GM23338 (cell line): ENCODE measurements around the gene MRPS6. TPM values are rescaled to one million over a fixed set of nuclear protein-coding genes. Genes with fewer than 3 reads are reported as not detected.

Experiments used
- ATAC-seq: fragments of 200-7000 bp; cut with Tn5 transposase; 3 replicates; pipeline ENCODE4 v1.9.1; 2020
- DNase-seq: peaks from one replicate; pipeline ENCODE4 v3.0.0-alpha.2; 2015; ENCODE audit warnings: low spot score
- H2AFZ ChIP-seq: fragments of 200-600 bp; sonication (generic); 2 replicates; pipeline ENCODE4 v1.8.0; 2016; ENCODE audit warnings: antibody characterized with exemption, mild to moderate bottlenecking, moderate library complexity
- H3F3A ChIP-seq: fragments of 200-600 bp; sonication (generic); replicated peaks from 2 replicates; pipeline ENCODE4 v1.8.0; 2017; ENCODE audit warnings: antibody characterized with exemption, mixed run types, low read depth
- H3K27ac ChIP-seq: fragments of 200-600 bp; sonication (generic); 2 replicates; pipeline ENCODE4 v1.6.1; 2016; ENCODE audit warnings: low read depth
- H3K27me3 ChIP-seq: fragments of 200-600 bp; sonication (generic); 2 replicates; pipeline ENCODE4 v1.8.0; 2016; ENCODE audit warnings: mild to moderate bottlenecking, mixed run types, moderate library complexity; ENCODE audit not compliant: insufficient read depth
- H3K36me3 ChIP-seq: fragments of 200-600 bp; sonication (generic); 2 replicates; pipeline ENCODE4 v1.8.0; 2016; ENCODE audit warnings: mild to moderate bottlenecking; ENCODE audit not compliant: insufficient read depth
- H3K4me1 ChIP-seq: fragments of 200-600 bp; sonication (generic); 2 replicates; pipeline ENCODE4 v1.8.0; 2016; ENCODE audit warnings: mild to moderate bottlenecking, moderate library complexity; ENCODE audit not compliant: insufficient read depth
- H3K4me2 ChIP-seq: fragments of 200-600 bp; sonication (generic); 2 replicates; pipeline ENCODE4 v1.7.1; 2017; ENCODE audit warnings: mixed run types
- H3K4me3 ChIP-seq: fragments of 200-600 bp; sonication (generic); 2 replicates; pipeline ENCODE4 v1.6.1; 2016; ENCODE audit warnings: mixed run types
- H3K79me2 ChIP-seq: fragments of 200-600 bp; sonication (generic); replicated peaks from 2 replicates; pipeline ENCODE4 v1.8.0; 2017; ENCODE audit warnings: mild to moderate bottlenecking; ENCODE audit not compliant: insufficient read depth
- H3K9me2 ChIP-seq: fragments of 200-600 bp; sonication (generic); 2 replicates; pipeline ENCODE4 v1.8.0; 2017; ENCODE audit not compliant: insufficient read depth
- H4K20me1 ChIP-seq: fragments of 200-600 bp; sonication (generic); replicated peaks from 2 replicates; pipeline ENCODE4 v1.8.0; 2017; ENCODE audit warnings: mild to moderate bottlenecking; ENCODE audit not compliant: insufficient read depth
- H3K27ac Mint-ChIP-seq: 2 replicates; pipeline ENCODE4 v1.8.0; 2020; ENCODE audit warnings: inconsistent platforms, mild to moderate bottlenecking, moderate library complexity, mixed read lengths
- H3K27me3 Mint-ChIP-seq: 3 replicates; pipeline ENCODE4 v1.8.0; 2022; ENCODE audit warnings: low read depth, mild to moderate bottlenecking, moderate library complexity, mixed read lengths, inconsistent platforms; ENCODE audit not compliant: insufficient read depth, poor library complexity
- H3K36me3 Mint-ChIP-seq: 3 replicates; pipeline ENCODE4 v1.8.0; 2021; ENCODE audit warnings: low read depth, mild to moderate bottlenecking, inconsistent platforms, moderate library complexity, mixed read lengths
- H3K4me1 Mint-ChIP-seq: 3 replicates; pipeline ENCODE4 v1.8.0; 2020; ENCODE audit warnings: mild to moderate bottlenecking, inconsistent platforms, mixed read lengths
- H3K4me3 Mint-ChIP-seq: 3 replicates; pipeline ENCODE4 v1.8.0; 2021; ENCODE audit warnings: moderate library complexity, mild to moderate bottlenecking, inconsistent platforms, mixed read lengths
- H3K9me3 Mint-ChIP-seq: 3 replicates; pipeline ENCODE4 v1.8.0; 2020; ENCODE audit warnings: moderate library complexity, mild to moderate bottlenecking, inconsistent platforms, mixed read lengths
- EZH2phosphoT487 ChIP-seq: fragments of 200-600 bp; sonication (generic); IDR thresholded peaks from one replicate; pipeline ENCODE4 v1.8.1; 2018; ENCODE audit warnings: antibody characterized with exemption; ENCODE audit not compliant: unreplicated experiment
- NANOG ChIP-seq: IDR thresholded peaks from 2 replicates; pipeline ENCODE4 v1.6.1; 2016; ENCODE audit warnings: antibody characterized with exemption, borderline replicate concordance
- STAT1 ChIP-seq: IDR thresholded peaks from one replicate; pipeline ENCODE4 v1.6.1; 2016; ENCODE audit warnings: antibody characterized with exemption; ENCODE audit not compliant: unreplicated experiment
- ZNF114 ChIP-seq: fragments of 250-450 bp; sonication (Bioruptor Pico); IDR thresholded peaks from 2 replicates; pipeline ENCODE4 v1.5.0; 2020; ENCODE audit warnings: mild to moderate bottlenecking, moderate library complexity
- ZNF331 ChIP-seq: fragments of 250-450 bp; sonication (Bioruptor Pico); IDR thresholded peaks from 2 replicates; pipeline ENCODE4 v1.5.0; 2020; ENCODE audit warnings: low read depth, mild to moderate bottlenecking, moderate library complexity
- polyA plus RNA-seq: library from polyadenylated mRNA; unstranded; fragments of >200 nt; fragmentation: Nextera tagmentation; extraction: Ambion mirVana; gene quantifications from 2 replicates; pipeline ENCODE4 v1.2.1, GENCODE V29; 2016
- total RNA-seq: library from RNA; depleted of rRNA; stranded (reverse); fragments of >200 nt; shearing (Covaris generic); gene quantifications from 2 replicates; pipeline ENCODE4 v1.2.3, GENCODE V29; 2014
- TF ChIP-seq, protein P1 (sequence below): IDR thresholded peaks from 2 replicates; pipeline ENCODE4 v1.6.1; 2016; ENCODE audit warnings: antibody characterized with exemption
- TF ChIP-seq, protein P2 (sequence below), 2 experiments: fragments of 200-600 bp in 1 of 2; sonication (generic) in 1 of 2; conservative IDR thresholded peaks; 2 replicates each; pipeline versions ENCODE4 v1.5.1 to v1.6.1; 2016 to 2017; ENCODE audit warnings: antibody characterized with exemption in 2 of 2, low read depth in 2 of 2, mild to moderate bottlenecking in 2 of 2, moderate library complexity in 1 of 2
- TF ChIP-seq, protein P3 (sequence below): IDR thresholded peaks from one replicate; pipeline ENCODE4 v1.6.1; 2018; ENCODE audit warnings: antibody characterized with exemption; ENCODE audit not compliant: unreplicated experiment

The MRPS6 gene
- total and polyA plus RNA-seq, 2 experiments from 2014 or later, result 80.5 to 242 TPM

GRCh38 chr21:34078915-34079314, 5.5 kb downstream of the MRPS6 start:
- peaks cover 98% of the 10 kb centered on the region for H3K79me2 ChIP-seq
- no peak for DNase-seq
- TF ChIP-seq NANOG (no peak), ZNF114 (CRISPR knock-in tag) (no peak), STAT1 (no peak), ZNF331 (CRISPR knock-in tag) (no peak)
- TF ChIP-seq, protein P1, sequence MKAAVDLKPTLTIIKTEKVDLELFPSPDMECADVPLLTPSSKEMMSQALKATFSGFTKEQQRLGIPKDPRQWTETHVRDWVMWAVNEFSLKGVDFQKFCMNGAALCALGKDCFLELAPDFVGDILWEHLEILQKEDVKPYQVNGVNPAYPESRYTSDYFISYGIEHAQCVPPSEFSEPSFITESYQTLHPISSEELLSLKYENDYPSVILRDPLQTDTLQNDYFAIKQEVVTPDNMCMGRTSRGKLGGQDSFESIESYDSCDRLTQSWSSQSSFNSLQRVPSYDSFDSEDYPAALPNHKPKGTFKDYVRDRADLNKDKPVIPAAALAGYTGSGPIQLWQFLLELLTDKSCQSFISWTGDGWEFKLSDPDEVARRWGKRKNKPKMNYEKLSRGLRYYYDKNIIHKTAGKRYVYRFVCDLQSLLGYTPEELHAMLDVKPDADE, result no peak
- TF ChIP-seq, protein P2, sequence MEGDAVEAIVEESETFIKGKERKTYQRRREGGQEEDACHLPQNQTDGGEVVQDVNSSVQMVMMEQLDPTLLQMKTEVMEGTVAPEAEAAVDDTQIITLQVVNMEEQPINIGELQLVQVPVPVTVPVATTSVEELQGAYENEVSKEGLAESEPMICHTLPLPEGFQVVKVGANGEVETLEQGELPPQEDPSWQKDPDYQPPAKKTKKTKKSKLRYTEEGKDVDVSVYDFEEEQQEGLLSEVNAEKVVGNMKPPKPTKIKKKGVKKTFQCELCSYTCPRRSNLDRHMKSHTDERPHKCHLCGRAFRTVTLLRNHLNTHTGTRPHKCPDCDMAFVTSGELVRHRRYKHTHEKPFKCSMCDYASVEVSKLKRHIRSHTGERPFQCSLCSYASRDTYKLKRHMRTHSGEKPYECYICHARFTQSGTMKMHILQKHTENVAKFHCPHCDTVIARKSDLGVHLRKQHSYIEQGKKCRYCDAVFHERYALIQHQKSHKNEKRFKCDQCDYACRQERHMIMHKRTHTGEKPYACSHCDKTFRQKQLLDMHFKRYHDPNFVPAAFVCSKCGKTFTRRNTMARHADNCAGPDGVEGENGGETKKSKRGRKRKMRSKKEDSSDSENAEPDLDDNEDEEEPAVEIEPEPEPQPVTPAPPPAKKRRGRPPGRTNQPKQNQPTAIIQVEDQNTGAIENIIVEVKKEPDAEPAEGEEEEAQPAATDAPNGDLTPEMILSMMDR (conservative IDR thresholded peaks at IDR 0.05; ENCODE audit: low read depth in 2 of 2), result no peak
- TF ChIP-seq, protein P3, sequence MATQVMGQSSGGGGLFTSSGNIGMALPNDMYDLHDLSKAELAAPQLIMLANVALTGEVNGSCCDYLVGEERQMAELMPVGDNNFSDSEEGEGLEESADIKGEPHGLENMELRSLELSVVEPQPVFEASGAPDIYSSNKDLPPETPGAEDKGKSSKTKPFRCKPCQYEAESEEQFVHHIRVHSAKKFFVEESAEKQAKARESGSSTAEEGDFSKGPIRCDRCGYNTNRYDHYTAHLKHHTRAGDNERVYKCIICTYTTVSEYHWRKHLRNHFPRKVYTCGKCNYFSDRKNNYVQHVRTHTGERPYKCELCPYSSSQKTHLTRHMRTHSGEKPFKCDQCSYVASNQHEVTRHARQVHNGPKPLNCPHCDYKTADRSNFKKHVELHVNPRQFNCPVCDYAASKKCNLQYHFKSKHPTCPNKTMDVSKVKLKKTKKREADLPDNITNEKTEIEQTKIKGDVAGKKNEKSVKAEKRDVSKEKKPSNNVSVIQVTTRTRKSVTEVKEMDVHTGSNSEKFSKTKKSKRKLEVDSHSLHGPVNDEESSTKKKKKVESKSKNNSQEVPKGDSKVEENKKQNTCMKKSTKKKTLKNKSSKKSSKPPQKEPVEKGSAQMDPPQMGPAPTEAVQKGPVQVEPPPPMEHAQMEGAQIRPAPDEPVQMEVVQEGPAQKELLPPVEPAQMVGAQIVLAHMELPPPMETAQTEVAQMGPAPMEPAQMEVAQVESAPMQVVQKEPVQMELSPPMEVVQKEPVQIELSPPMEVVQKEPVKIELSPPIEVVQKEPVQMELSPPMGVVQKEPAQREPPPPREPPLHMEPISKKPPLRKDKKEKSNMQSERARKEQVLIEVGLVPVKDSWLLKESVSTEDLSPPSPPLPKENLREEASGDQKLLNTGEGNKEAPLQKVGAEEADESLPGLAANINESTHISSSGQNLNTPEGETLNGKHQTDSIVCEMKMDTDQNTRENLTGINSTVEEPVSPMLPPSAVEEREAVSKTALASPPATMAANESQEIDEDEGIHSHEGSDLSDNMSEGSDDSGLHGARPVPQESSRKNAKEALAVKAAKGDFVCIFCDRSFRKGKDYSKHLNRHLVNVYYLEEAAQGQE, result no peak
- peaks cover 39% of the 10 kb centered on the region for H3K4me1 ChIP-seq
- H3K27me3 ChIP-seq, result no peaks in the 10 kb centered on the region
- no peak overlapping the region for H2AFZ ChIP-seq
- H3K4me2 ChIP-seq, result no peak overlapping the region
- H3K9me2 ChIP-seq, result no peaks in the 10 kb centered on the region
- H3K27ac ChIP-seq, result no peak overlapping the region
- Mint-ChIP-seq H3K36me3 (peaks cover 9% of the 10 kb centered on the region; the same call in 2 of the 3 replicates), H3K9me3 (peaks cover 3% of the 10 kb centered on the region; the same call in 1 of the 3 replicates), H3K4me3 (no peak overlapping the region), H3K4me1 (peaks cover 59% of the 10 kb centered on the region), H3K27ac (no peak overlapping the region), H3K27me3 (no peaks in the 10 kb centered on the region)
- peaks cover 71% of the 10 kb centered on the region for H4K20me1 ChIP-seq
- no peak for ATAC-seq
- H3K36me3 ChIP-seq, result no peaks in the 10 kb centered on the region; the same call in 1 of the 2 replicates
- H3K4me3 ChIP-seq, result no peak overlapping the region
- no peaks in the 10 kb centered on the region for H3F3A ChIP-seq

DNA sequence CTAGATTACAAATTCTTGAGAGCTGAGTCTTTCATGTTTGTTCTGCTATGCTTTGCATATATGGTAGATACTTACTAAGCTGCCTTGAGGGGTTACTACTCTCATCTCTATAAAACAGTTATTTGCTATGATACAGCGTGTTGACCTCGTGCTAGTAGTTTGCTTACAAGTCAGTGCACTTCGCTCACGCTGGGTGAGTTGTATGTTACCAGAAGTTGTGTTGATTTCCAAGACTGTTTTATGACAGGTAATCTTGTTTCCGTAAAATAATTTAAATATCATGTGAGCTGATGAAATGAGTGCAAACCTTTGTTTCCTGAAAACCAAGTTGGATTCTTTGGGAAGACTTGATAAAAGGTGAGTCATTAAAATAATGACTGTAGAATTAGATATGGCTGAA, 7.3 kb downstream of the MRPS6 start:
- Histone ChIP-seq H3K27ac (no peak overlapping the region), H3K4me2 (no peak overlapping the region), H3K36me3 (no peaks in the 10 kb centered on the region; the same call in 1 of the 2 replicates), H3K27me3 (no peaks in the 10 kb centered on the region), H3K4me3 (no peak overlapping the region), H2AFZ (no peak overlapping the region), H3K4me1 (peaks cover 44% of the 10 kb centered on the region), H3K79me2 (peaks cover 100% of the 10 kb centered on the region), H3F3A (no peaks in the 10 kb centered on the region), H3K9me2 (no peaks in the 10 kb centered on the region), H4K20me1 (peaks cover 75% of the 10 kb centered on the region)
- Mint-ChIP-seq H3K4me3 (no peak overlapping the region), H3K4me1 (peaks cover 55% of the 10 kb centered on the region), H3K27ac (no peak overlapping the region), H3K27me3 (no peaks in the 10 kb centered on the region), H3K36me3 (no peaks in the 10 kb centered on the region; the same call in 2 of the 3 replicates), H3K9me3 (no peaks in the 10 kb centered on the region)
- DNase-seq, result no peak
- ATAC-seq, result no peak
- TF ChIP-seq EZH2phosphoT487, result no peak
- TF ChIP-seq STAT1, result no peak
- TF ChIP-seq, protein P2 (conservative IDR thresholded peaks at IDR 0.05; ENCODE audit: low read depth in 2 of 2), result no peak
- TF ChIP-seq ZNF114 (CRISPR knock-in tag), result no peak
